GM10266 (cell line): Measurements from ENCODE around the gene PRKG1.
"Not testable (repeated sequence)": the region's sequence is repeated elsewhere in the genome, so short reads cannot be mapped to it uniquely, and the experiment has no call there.

Experiments used
- DNase-seq: peaks from one replicate; pipeline ENCODE4 v3.0.0; 2012; ENCODE audit errors: extremely low spot score
- CTCF ChIP-seq: IDR thresholded peaks from 2 replicates; pipeline ENCODE4 v1.5.1; 2012; ENCODE audit warnings: mild to moderate bottlenecking, low read depth; ENCODE audit not compliant: control insufficient read depth, insufficient read depth; ENCODE audit errors: missing control alignments

The PRKG1 gene

GRCh38 chr10:51156926-51157325 lies 82.6 kb downstream of the PRKG1 start:
- no peak for DNase-seq
- no peak for TF ChIP-seq CTCF

GRCh38 chr10:51158832-51159231 lies 84.5 kb downstream of the PRKG1 start:
- TF ChIP-seq CTCF, result no peak
- DNase-seq, result no peak

GRCh38 chr10:51159841-51160240 lies 85.6 kb downstream of the PRKG1 start:
- DNase-seq, result no peak
- no peak for TF ChIP-seq CTCF

GRCh38 chr10:51162002-51162401 lies 87.7 kb downstream of the PRKG1 start:
- no peak for TF ChIP-seq CTCF

GRCh38 chr10:51163380-51164049 lies 89.2 kb downstream of the PRKG1 start:
- not testable (repeated sequence) for DNase-seq

More at GRCh38 chr10:51162002-51162401, 87.7 kb downstream of the PRKG1 start:
- no peak for DNase-seq

- no peak for TF ChIP-seq CTCF
- DNase-seq, result no peak
Measured at GRCh38 chr10:51168086-51168815, 94.0 kb downstream of the PRKG1 start.

- DNase-seq, result no peak
- no peak for TF ChIP-seq CTCF
Measured at GRCh38 chr10:51169111-51169510, 94.8 kb downstream of the PRKG1 start.
